Hematopoietic multipotent progenitor cell treated with erythropoietin and hydrocortisone succinate and interleukin-3 and kit ligand, for 17 days (in vitro differentiated cells): ENCODE results near the gene EHD4.

ENCODE experiments used
- DNase-seq: peaks from one replicate; pipeline ENCODE4 v3.0.0-alpha.2; 2015; ENCODE audit warnings: low spot score

EHD4 gene

DNA sequence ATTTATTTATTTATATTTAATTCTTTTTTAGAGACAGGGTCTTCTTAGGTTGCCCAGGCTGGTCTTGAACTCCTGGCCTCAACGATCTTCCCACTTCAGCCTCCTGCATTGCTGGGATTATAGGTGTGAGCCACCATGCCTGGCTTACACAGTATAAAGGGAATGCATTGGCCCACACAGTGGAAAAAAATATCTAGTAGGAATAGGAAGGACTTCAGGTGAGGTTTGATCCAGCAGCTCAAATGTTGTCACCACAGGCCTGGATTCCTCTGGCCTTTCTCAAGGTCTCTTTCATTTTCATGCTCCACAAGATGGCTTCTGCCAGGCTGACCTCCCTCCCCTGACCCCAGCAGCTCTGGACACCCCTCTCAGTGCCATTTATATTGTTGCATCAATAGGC is 76.4 kb downstream of the EHD4 start:
- DNase-seq, result no peak

DNA sequence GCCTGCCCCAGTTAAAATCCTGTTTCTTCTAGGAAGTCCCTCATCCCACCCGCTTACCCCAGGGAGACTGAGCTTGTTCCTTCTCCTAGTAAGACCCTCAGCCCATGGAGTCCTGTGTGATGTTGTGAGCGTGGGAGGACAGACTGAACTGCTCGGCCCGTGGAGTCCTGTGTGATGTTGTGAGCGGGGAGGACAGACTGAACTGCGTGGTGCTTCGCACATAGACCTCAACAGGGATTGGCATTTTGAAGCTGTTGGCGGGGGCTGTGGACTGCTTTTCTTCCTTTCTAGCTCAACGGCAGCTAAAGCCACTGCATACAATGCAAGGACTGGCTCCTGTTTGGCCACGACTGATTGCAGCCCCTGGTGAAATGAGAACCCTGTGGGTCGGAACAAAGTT is 76.9 kb downstream of the EHD4 start:
- no peak for DNase-seq

GRCh38 chr15:41894791-41895463 is 77.4 kb downstream of the EHD4 start:
- no peak for DNase-seq

- DNase-seq, result no peak
Observed at GRCh38 chr15:41894251-41894790, 78.0 kb downstream of the EHD4 start.

- DNase-seq, result no peak
Observed at GRCh38 chr15:41893422-41894250, 78.7 kb downstream of the EHD4 start, which contains the start of gene SPTBN5. Gene SPTBN5 (minus strand): TSS chr15:41894053. CDS start chr15:41893497, 556 bp downstream.

DNA sequence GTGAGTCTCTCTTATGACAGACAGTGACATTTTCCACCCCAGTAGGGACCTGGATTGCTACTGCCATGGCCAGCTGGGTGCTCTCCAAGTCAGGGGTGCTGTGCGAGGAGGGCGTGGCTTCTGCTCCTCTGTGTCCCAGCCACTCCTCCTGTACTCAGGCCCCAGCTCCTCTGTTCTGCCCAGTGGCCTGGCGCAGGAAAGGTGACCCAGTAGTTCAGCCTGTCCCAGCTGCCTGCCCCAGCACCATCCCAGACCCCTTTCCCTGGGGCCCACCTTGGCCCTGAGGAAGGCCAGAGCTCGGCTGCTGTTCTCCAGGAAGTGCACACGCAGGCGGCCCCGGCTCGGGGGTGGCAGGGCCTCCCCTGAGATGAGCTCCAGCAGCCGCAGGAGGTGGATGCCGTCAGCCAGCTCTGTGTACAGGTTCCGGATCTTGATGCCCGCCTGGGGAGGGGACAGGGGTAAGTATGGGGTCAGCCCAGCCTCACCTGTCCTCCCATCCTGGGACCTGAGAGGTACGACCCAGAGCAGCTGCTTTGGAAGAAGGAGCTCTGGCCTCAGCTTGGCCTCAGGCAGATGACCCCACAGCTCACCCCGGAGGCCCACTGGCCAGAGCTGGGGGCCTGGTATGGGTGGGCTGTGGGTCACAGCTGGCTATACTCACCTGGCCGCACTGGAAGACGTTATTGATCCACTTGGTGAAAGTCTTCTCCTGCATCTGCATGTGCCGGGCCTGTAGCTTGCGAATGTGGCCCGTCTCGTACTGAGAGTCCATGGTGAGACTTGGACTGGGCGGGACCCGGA is 79.5 kb downstream of the EHD4 start:
- no peak for DNase-seq

DNA sequence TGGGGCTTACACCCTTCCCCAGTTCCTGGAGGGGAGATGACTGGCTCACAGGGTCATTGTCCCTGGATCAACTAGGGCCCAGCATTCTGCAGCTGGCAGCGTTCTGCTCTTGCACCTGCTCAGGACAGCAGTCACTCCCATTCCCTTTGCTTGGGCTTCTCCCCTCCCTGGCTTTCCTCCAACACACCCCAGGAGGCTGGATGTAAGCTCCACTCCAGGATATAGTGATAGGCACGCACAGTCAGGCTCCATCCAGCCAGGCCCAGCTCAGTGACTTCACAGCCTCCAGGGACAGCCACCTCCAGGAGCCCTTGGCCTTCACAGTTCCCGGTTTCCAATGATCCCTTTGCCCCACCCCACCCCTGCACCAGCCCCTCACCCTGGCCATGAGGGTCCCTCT is 80.4 kb downstream of the EHD4 start:
- no peak for DNase-seq

GRCh38 chr15:41891226-41891625 is 81.1 kb downstream of the EHD4 start:
- no peak for DNase-seq

DNA sequence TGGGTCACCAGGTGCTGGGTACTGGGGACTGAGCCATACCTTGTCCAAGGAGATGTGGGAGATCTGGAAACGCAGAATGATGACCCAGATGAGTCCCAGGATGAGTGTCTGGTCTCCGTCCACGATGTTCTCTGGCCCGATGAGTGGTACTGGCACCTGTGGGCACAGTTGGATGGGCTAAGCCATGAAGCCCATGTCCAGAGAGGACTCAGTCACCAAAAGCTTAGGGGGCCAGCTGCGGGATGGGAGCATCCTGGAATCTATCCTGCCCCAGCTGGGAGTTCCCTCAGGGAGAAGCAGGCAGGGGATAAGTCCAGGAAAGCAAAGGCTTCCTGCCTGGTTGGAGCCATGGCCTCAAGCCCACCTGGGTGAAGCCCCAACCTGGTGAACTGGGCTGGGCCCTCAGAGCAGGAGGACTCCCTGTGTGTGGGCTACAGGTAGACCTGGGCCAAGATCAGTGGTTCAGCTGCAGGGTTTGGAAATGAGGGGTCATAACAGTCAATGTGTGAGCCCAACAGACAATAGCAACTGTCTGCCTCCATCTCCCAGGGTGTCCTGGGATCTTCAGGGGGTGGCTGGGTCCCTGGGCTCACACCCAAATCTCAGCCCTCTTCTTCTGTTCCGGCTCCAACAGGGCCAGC is 82.2 kb downstream of the EHD4 start:
- no peak for DNase-seq

DNA sequence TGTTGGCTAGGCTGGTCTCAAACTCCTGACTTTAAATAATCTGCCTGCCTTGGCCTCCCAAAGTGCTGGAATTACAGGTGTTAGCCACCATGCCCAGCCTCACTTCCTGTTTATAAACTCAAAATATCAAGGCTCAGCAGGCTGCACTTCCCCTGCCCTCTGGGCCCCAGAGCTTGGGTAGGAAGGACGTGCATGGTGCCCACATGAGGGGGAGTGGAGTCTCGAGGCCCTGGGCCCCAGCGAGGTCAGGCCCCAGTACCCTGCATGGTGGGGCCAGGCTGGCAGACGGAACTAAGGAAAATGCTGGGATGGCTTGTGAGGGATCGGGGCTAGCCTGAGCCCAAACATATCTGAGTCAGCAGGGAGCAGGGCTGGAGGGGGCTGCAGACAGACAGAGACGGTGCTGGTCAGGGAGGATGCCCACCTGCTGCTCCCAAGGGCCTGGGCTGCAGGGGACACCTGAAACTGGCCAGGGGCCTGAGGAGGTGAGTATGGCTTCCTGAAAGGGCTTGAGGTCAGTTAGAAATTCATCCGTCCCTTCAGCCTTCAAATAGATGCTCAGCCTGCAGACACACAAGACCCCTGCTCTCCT is 83.6 kb downstream of the EHD4 start:
- no peak for DNase-seq

DNA sequence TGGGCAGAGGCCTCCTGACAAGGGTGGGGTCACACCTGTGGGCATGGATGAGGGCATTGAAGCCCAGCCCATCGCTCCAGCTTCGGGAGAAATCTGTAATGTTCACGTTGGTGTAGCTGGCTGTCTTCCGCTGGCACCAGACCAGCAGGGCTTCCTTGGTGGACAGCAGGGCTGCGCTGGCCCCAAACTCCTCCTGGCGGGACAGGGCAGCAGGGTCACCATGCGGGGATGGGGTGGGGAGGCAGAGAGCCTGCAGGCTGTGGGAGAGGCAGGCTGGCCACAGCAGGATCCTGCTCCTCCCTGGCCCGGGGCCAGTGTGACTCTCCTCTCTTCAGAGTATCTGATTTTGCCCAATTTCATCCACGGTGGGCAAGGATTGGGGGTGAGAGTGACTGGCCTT is 84.5 kb downstream of the EHD4 start:
- DNase-seq, result no peak

DNA sequence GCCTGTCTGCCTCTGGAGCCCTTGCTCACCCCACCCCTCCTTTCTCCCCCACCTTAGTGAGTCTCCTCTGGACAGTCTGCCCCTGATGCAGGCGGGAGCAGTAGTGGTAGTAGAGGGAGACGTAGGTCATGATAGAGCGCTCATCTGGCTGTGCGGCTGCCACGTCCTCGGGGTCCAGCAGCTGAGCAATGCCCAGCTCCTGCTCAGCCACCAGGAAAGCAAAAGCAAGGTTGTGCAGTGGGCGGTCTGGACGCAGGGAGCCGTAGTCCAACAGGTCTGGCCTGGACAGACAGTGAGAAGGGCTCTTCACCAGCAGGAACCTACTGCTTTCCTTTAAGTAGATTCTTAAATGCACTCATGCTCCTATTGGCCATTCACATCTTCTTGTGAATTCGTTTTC is 85.2 kb downstream of the EHD4 start:
- no peak for DNase-seq

- DNase-seq, result no peak
Observed at GRCh38 chr15:41886741-41887140, 85.6 kb downstream of the EHD4 start.

- no peak for DNase-seq
Observed at GRCh38 chr15:41885841-41886240, 86.5 kb downstream of the EHD4 start.

DNA sequence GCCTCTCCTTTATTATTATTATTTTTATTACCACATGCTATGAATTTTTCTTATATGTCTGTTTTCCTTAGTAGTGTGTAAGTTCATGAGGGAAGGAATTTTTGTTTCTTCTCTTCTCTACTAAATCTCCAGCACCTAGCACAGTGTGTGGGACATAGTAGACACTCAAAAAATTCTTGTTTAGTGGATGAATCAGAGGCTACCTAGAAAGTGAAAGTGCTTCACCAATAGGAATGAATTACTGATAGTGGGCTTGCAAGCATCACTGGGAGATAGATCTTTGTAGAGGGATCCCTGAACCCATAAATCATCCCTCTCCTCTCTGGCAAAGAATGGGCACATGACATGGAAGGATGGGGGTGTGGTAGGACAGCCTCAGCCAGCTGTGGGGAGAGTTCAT is 87.0 kb downstream of the EHD4 start:
- DNase-seq, result no peak

- DNase-seq, result no peak
Observed at GRCh38 chr15:41884458-41884857, 87.9 kb downstream of the EHD4 start.

DNA sequence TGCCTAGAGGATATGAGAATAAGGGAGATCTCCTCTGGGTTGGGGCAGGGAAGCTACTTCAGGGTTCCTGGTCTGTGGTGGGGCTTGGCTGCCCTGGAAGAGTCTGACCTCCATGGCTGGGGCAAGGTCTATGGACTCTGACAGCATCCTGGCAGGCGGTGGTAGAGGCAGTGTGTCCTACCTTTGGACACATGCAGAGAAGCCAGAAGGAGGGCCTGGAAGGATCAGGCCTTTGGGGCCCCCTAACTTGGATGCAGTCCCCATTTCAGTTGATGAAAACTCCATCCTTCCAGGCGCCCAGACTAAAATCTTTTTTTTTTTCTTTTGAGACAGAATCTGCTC is 88.9 kb downstream of the EHD4 start:
- DNase-seq, result no peak

- no peak for DNase-seq
Observed at GRCh38 chr15:41882689-41883483, 89.5 kb downstream of the EHD4 start.

DNA sequence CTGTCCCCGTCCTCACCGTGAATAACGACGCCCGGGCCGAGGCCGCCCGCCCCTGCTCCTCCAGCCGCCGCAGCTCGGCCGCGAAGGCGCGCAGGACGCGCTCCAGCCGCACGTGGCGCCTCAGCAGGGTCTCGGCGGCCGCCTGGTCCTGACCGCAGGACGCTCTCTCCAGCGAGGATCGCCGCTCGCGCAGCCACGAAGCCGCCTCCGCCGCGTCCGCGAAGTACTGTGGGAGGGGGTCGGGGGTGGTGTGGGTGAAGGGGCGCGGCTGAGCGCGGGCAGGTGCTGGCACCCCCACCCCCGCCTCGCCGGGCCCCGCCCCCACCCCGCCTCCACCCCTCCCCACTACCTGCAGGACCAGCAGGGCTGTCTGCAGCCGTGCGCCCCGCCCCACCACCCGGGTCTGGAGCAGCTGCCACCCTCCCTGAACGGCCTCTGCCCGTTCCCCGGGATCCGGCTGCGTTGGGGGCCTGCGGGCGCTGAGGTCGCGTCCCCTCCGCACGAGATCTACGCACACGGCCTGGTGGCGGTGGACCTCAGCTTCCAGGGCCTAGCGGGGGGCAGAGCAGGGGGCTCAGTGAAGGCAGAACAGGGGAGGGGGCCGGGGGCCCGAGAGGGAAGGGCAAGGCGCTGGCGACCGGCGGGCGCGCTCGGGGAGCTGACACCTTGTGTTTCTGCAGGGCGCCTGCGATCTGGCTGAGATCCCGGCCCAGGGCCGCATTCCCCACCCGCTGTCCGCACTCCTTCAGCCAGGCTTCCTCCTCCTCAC is 90.3 kb downstream of the EHD4 start:
- no peak for DNase-seq

DNA sequence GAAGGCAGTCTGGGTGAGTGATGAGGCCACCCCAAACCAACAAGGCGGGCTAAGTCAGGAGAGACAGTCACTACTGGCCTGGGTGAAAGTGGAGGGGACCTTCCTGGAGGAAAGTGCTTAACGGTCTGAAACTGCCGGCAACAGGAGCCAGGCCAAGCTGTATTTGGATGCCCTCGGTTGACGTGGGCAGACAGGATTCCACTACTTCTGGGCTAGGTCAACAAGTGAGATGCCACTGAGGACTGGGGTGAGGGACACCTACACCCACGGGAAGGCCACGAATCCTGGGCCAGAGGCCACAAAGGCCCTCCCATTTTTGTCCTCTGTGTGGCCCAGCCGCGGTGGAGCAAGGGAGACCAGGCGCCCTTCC is 90.8 kb downstream of the EHD4 start:
- DNase-seq, result no peak
